ENCODE measurements around the gene C9. TPM values are rescaled to one million over a fixed set of nuclear protein-coding genes. Genes with fewer than 3 reads are reported as not detected.
"Not testable (repeated sequence)": the region's sequence is repeated elsewhere in the genome, so short reads cannot be mapped to it uniquely, and the experiment has no call there.

The C9 gene
- total RNA-seq, 2 experiments from 2014 or later, result not detected

DNA sequence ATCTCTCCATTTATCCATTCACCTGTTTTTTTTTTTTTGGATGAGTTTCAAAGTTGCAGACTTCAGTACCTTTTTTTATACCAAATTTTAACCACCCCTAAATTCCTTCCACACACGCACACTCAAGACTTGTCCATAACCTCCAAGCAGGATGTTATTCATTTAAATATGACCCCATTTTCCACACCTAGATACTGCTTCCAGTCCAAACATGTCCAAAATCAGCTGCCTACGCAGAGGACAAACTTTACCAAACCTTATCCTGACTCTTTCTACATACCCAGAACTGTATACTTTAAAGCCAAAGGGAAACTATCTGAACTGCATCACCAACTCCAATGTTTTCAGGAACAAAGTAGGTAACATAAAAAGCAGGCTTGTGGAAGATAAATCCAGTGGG is 108.9 kb downstream of the C9 start:
- H3K27me3 Mint-ChIP-seq (ENCODE audit: low read depth), result no peaks in the 10 kb centered on the region
- no peak overlapping the region for H3K4me3 Mint-ChIP-seq
- no peaks in the 10 kb centered on the region for H3K36me3 Mint-ChIP-seq (ENCODE audit: low read depth)
- CTCF ChIA-PET, result interaction anchor here (1.5 to 4.2 kb wide), 4 partner anchors 10 to 39 kb away, joined by 3 to 11 read pairs (median 6); partner anchors contain the start of gene FYB1
- peaks cover 16% of the 10 kb centered on the region for H3K4me1 Mint-ChIP-seq (ENCODE audit: low read depth)
- H3K9me3 Mint-ChIP-seq, result no peaks in the 10 kb centered on the region
- intact Hi-C loops (cut with micrococcal nuclease), result no loop called here
- no peak overlapping the region for H3K27ac Mint-ChIP-seq
- DNase-seq, result no peak

DNA sequence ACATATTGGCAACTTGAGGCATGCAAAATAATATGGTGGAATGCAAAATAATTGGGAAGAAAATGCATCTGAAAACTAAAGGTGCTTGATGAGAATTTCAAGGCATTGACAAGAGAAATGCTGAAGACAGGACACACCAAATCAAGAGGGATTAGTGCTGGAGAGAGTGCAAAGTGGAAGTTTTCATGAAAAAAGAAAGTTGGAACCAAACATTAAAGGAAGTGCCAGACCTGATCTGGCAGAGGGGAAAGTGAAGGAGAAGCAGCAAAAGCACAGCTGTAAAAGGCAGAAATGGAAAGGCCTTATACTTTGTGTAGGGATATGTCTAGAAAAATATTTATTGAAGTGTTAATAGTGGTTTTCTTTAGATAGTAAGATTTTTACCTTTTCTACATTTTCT is 109.6 kb downstream of the C9 start:
- H3K36me3 Mint-ChIP-seq (ENCODE audit: low read depth), result no peaks in the 10 kb centered on the region
- no peak overlapping the region for H3K27ac Mint-ChIP-seq
- intact Hi-C loops (cut with micrococcal nuclease), result no loop called here
- H3K9me3 Mint-ChIP-seq, result peaks cover 3% of the 10 kb centered on the region
- H3K27me3 Mint-ChIP-seq (ENCODE audit: low read depth), result no peaks in the 10 kb centered on the region
- H3K4me3 Mint-ChIP-seq, result no peak overlapping the region
- H3K4me1 Mint-ChIP-seq (ENCODE audit: low read depth), result peaks cover 16% of the 10 kb centered on the region
- CTCF ChIA-PET, result interaction anchor here (1.5 to 4.2 kb wide), 2 partner anchors 35 to 38 kb away, joined by 5 to 11 read pairs; partner anchors contain the start of gene FYB1
- no peak for DNase-seq

DNA sequence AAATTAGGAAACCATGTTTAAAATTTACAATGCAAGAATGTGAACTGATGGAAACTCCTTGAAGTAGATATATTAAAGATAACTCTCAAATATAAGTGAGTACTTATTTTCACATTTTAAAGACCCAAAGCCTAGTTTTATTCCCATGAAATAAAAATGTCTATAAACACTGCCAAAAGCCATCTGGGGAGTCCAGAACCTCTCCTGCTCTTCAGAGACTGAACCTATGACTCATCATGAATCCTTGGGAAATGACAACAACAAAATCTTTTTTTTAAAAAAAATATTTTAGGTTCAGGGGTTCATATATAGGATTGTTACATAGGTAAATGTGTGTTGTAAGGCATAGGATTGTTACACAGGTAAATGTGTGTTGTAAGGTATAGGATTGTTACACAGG is 111.1 kb downstream of the C9 start:
- intact Hi-C loops (cut with micrococcal nuclease), result no loop called here
- no peak for DNase-seq
- no peak overlapping the region for H3K4me3 Mint-ChIP-seq
- H3K9me3 Mint-ChIP-seq, result peaks cover 3% of the 10 kb centered on the region
- peaks cover 20% of the 10 kb centered on the region for H3K4me1 Mint-ChIP-seq (ENCODE audit: low read depth)
- H3K27ac Mint-ChIP-seq, result no peak overlapping the region
- CTCF ChIA-PET, result no interaction called here
- peaks cover 1% of the 10 kb centered on the region for H3K36me3 Mint-ChIP-seq (ENCODE audit: low read depth)
- no peaks in the 10 kb centered on the region for H3K27me3 Mint-ChIP-seq (ENCODE audit: low read depth)

DNA sequence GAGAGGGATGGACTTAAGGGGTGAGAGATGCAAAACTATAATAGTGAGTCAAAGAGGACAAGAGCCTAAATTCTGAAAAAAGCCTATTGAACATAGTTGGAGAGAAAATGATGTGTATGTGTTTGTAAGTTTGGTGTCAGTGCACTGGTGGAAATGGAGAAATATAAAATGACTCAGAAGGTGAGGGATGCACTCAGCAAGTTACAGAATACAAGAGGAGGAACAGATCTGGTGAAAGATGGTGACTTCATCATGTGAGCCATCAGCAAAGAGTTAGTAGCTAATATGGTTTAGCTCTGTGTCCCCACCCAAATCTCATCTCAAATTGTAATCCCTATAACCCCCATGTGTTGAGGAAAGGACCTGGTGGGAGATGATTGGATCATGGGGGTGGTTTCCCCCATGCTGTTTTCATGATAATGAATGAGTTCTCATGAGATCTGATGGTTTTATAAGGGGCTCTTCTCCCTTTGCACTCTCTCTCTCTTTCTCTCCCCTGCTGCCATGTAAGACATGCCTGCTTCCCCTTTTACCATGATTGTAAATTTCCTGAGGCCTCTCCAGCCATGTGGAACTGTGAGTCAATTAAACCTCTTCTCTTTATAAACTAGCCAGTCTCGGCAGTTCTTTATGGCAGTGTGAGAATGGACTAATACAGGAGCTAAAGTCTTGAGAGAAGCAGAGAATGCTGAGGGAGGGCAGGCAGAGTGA is 114.6 kb downstream of the C9 start:
- no peak overlapping the region for H3K27ac Mint-ChIP-seq
- peaks cover 3% of the 10 kb centered on the region for H3K9me3 Mint-ChIP-seq
- no peaks in the 10 kb centered on the region for H3K27me3 Mint-ChIP-seq (ENCODE audit: low read depth)
- H3K4me3 Mint-ChIP-seq, result no peak overlapping the region
- H3K36me3 Mint-ChIP-seq (ENCODE audit: low read depth), result peaks cover 1% of the 10 kb centered on the region
- intact Hi-C loops (cut with micrococcal nuclease), result no loop called here
- peaks cover 4% of the 10 kb centered on the region for H3K4me1 Mint-ChIP-seq (ENCODE audit: low read depth)
- CTCF ChIA-PET, result interaction anchor here (1.0 to 1.8 kb wide), 2 partner anchors 32 to 102 kb away, joined by 3 to 4 read pairs; no protein-coding TSS in a partner anchor
- no peak for DNase-seq

DNA sequence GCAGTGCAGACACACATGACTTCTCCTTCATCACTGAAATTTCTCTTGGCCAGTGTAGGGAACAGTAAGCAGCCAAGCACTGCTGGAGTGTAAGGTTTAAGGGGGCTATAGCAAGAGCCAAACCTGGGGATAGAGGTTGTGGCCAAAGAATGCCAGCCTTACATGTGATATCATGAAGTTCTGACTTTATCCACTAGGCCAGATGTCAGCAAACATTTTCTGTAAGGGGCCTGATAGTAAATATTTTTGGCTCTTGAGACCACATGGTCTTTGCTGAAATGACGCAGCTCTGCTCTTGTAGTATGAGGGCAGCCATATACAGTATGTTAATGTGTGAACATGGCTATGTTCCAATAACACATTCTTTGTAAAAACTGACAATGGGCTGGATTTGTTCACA is 115.2 kb downstream of the C9 start:
- Mint-ChIP-seq H3K9me3 (peaks cover 3% of the 10 kb centered on the region), H3K4me3 (no peak overlapping the region), H3K36me3 (ENCODE audit: low read depth) (peaks cover 1% of the 10 kb centered on the region), H3K27ac (no peak overlapping the region), H3K4me1 (ENCODE audit: low read depth) (peaks cover 4% of the 10 kb centered on the region), H3K27me3 (ENCODE audit: low read depth) (no peaks in the 10 kb centered on the region)
- intact Hi-C loops (cut with micrococcal nuclease), result no loop called here
- CTCF ChIA-PET, result interaction anchor here (1.0 to 1.8 kb wide), 2 partner anchors 31 to 101 kb away, joined by 3 to 4 read pairs; no protein-coding TSS in a partner anchor
- DNase-seq, result no peak

DNA sequence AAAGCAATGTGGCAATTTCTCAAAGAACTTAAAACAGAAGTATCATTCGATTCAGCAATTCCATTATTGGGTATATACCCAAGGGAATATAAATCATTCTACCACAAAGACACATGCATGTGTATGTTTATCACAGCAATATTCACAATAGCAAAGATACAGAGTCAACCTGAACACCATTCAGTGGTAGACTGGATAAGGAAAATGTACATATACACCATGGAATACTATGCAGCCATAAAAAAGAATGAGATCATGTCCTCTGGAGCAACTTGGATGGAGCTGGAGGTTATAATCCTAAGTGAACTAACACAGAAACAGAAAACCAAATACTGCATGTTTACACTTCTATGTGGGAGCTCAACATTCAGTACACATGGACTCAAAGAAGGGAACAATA is 123.5 kb downstream of the C9 start:
- Mint-ChIP-seq H3K4me3 (no peak overlapping the region), H3K27ac (no peak overlapping the region), H3K4me1 (ENCODE audit: low read depth) (no peaks in the 10 kb centered on the region), H3K36me3 (ENCODE audit: low read depth) (no peaks in the 10 kb centered on the region), H3K9me3 (peaks cover 11% of the 10 kb centered on the region), H3K27me3 (ENCODE audit: low read depth) (no peaks in the 10 kb centered on the region)
- CTCF ChIA-PET, result no interaction called here
- DNase-seq, result no peak
- intact Hi-C loops (cut with micrococcal nuclease), result no loop called here

DNA sequence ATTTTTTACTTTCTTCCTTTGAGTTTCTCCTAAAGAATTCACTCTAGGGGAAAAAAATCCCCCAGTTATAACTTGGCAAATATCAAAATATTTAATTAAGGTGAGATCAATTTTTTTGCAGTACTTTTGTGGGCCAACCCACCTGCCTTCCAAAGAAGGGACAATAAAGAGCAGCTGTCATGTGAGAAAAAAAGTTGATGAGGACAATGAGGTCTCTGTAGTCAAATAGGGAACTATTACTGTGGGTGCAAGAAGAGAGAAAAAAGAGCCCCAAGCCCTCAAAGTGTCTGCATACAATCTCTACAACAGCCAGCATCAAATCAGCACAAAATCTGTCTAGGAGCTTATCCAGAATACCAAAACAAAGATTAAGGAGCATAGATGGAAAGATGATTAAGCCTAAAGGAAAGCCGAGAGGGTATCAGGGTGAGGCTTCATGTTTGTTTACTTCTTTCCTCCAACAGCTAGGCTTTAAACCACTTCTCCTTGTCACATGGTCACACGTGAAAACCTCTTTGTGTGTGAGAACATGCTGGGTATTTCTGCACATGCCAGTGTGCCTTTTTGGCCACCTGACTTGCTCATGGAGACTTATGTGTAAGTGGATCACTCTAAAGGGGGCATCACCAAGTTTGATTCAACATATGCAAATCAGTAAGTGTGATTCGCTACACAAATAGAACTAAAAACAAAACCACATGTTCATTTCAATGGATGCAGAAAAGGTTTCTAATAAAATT is 125.8 kb downstream of the C9 start:
- Mint-ChIP-seq H3K4me1 (ENCODE audit: low read depth) (no peaks in the 10 kb centered on the region), H3K36me3 (ENCODE audit: low read depth) (no peaks in the 10 kb centered on the region), H3K27ac (no peak overlapping the region), H3K4me3 (no peak overlapping the region), H3K27me3 (ENCODE audit: low read depth) (no peaks in the 10 kb centered on the region), H3K9me3 (peaks cover 11% of the 10 kb centered on the region)
- no peak for DNase-seq
- intact Hi-C loops (cut with micrococcal nuclease), result no loop called here
- CTCF ChIA-PET, result interaction anchor here (1.9 kb wide), 1 partner anchor 45 kb away, joined by 4 read pairs; no protein-coding TSS in a partner anchor

DNA sequence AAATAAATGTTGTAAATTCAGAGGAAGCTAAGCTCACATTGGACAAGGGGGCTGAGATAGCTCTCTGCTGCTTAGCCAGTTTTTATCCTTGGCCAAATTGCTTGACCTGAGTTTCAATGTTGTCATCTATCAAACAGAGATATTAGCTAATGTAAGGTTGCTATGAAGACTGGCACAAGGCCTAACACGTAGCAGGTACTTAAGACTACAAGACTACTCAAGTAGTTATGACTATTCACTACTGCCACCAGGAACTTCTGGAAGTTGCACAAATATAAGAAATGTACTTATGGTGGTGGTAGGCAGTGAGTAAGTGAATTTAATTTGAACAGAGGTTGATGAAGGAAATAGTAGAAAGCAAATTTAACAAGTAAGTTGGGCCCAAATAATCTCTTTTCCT is 127.6 kb downstream of the C9 start:
- CTCF ChIA-PET, result interaction anchor here (11.0 kb wide), 1 partner anchor 18 kb away, joined by 98 read pairs; the partner anchor contains the start of gene FYB1
- no peak for DNase-seq
- intact Hi-C loops (cut with micrococcal nuclease), result no loop called here

DNA sequence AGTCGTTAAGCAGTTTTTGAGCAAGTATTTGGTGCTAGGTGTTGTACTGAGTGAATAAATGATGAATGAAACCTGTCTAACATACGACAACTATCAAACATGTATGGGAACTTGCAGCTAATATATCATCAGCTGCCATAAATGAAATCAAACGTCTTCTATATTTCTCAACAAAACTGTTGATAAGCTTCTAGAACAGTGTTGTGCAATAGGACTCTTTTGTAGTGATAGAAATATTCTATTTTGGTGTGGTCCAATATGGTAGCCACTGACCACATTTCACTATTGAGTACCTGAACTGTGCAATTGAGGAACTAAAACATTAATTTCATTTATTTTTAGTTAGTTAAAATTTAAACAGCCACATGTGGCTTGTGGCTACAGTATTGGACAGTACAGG is 128.6 kb downstream of the C9 start:
- no peak overlapping the region for H3K27ac Mint-ChIP-seq
- H3K36me3 Mint-ChIP-seq (ENCODE audit: low read depth), result no peaks in the 10 kb centered on the region
- H3K4me1 Mint-ChIP-seq (ENCODE audit: low read depth), result peaks cover 11% of the 10 kb centered on the region
- CTCF ChIA-PET, result interaction anchor here (0.6 to 11.0 kb wide), 2 partner anchors 17 to 57 kb away, joined by 4 to 98 read pairs; partner anchors contain the start of gene FYB1
- H3K4me3 Mint-ChIP-seq, result no peak overlapping the region
- no peak for DNase-seq
- intact Hi-C loops (cut with micrococcal nuclease), result no loop called here
- H3K27me3 Mint-ChIP-seq (ENCODE audit: low read depth), result no peaks in the 10 kb centered on the region
- peaks cover 8% of the 10 kb centered on the region for H3K9me3 Mint-ChIP-seq

More for the DNA sequence above, 127.6 kb downstream of the C9 start:
- Mint-ChIP-seq H3K9me3 (peaks cover 11% of the 10 kb centered on the region), H3K27ac (no peak overlapping the region), H3K4me1 (ENCODE audit: low read depth) (peaks cover 6% of the 10 kb centered on the region), H3K27me3 (ENCODE audit: low read depth) (no peaks in the 10 kb centered on the region), H3K4me3 (no peak overlapping the region), H3K36me3 (ENCODE audit: low read depth) (no peaks in the 10 kb centered on the region)

DNA sequence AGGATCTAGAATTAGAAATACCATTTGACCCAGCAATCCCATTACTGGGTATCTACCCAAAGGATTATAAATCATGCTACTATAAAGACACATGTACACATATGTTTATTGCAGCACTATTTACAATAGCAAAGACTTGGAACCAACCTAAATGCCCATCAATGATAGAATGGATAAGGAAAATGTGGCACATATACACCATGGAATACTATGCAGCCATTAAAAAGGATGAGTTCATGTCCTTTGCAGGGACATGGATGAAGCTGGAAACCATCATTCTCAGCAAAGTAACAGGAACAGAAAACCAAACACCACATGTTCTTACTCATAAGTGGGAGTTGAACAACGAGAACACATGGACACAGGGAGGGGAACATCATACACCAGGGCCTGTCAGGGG is 129.8 kb downstream of the C9 start:
- intact Hi-C loops (cut with micrococcal nuclease); H3K27ac Mint-ChIP-seq; H3K36me3 Mint-ChIP-seq (ENCODE audit: low read depth); H3K27me3 Mint-ChIP-seq (ENCODE audit: low read depth); DNase-seq; H3K4me3 Mint-ChIP-seq; H3K9me3 Mint-ChIP-seq: not testable (repeated sequence)
- peaks cover 11% of the 10 kb centered on the region for H3K4me1 Mint-ChIP-seq (ENCODE audit: low read depth)
- CTCF ChIA-PET, result interaction anchor here (11.0 kb wide), 1 partner anchor 16 kb away, joined by 98 read pairs; the partner anchor contains the start of gene FYB1
